ENCODE data around the gene ANKLE1.

The ANKLE1 gene

GRCh38 chr19:17303167-17303939 lies 21.7 kb downstream of the ANKLE1 start, which contains the start of gene ABHD8 (continued):
- TF ChIP-seq ZNF174 (tag by site-specific recombination; IDR thresholded peaks at IDR 0.05) (no peak), ZNF555 (tag by site-specific recombination; conservative IDR thresholded peaks at IDR 0.05) (no peak), ZNF26 (tag by site-specific recombination; IDR thresholded peaks at IDR 0.05) (no peak), KLF1 (tag by site-specific recombination; IDR thresholded peaks at IDR 0.05) (no peak), ZNF548 (tag by site-specific recombination; IDR thresholded peaks at IDR 0.05) (no peak), PRDM6 (tag by site-specific recombination; IDR thresholded peaks at IDR 0.05) (no peak), ZSCAN30 (tag by site-specific recombination; IDR thresholded peaks at IDR 0.05) (peak; percentile 56; the same call in 1 of the 2 replicates), ZNF24 (tag by site-specific recombination; IDR thresholded peaks at IDR 0.05) (no peak), ZBTB8A (tag by site-specific recombination; IDR thresholded peaks at IDR 0.05) (no peak; the same call in none of the 2 replicates), ZNF155 (tag by site-specific recombination; IDR thresholded peaks at IDR 0.05) (no peak), ZNF791 (tag by site-specific recombination; IDR thresholded peaks at IDR 0.05) (no peak), ZNF701 (tag by site-specific recombination; IDR thresholded peaks at IDR 0.05) (no peak), PRDM1 (tag by site-specific recombination; IDR thresholded peaks at IDR 0.05) (no peak), EGR2 (tag by site-specific recombination; IDR thresholded peaks at IDR 0.05; ENCODE audit: low read depth) (0 out of 2 replicates have a peak, but pooled peaks have one; percentile 29), KLF16 (tag by site-specific recombination; IDR thresholded peaks at IDR 0.05) (0 out of 2 replicates have a peak, but pooled peaks have one; percentile 26), ZNF776 (tag by site-specific recombination; IDR thresholded peaks at IDR 0.05; ENCODE audit: borderline replicate concordance) (no peak), ZNF362 (tag by site-specific recombination; IDR thresholded peaks at IDR 0.05) (no peak), TCF7L2 (IDR thresholded peaks at IDR 0.05; ENCODE audit: borderline replicate concordance, low read depth, low read length) (no peak), ZNF747 (tag by site-specific recombination; IDR thresholded peaks at IDR 0.05) (no peak), ZNF175 (tag by site-specific recombination; IDR thresholded peaks at IDR 0.05) (no peak), ZNF2 (tag by site-specific recombination; IDR thresholded peaks at IDR 0.05) (no peak), TRIM28 (IDR thresholded peaks at IDR 0.05; ENCODE audit: borderline replicate concordance, low read length) (no peak), BCL11A (tag by site-specific recombination; IDR thresholded peaks at IDR 0.05; ENCODE audit: low read depth) (no peak), ZNF48 (tag by site-specific recombination; IDR thresholded peaks at IDR 0.05) (no peak)
- TF ChIP-seq, protein P1, sequence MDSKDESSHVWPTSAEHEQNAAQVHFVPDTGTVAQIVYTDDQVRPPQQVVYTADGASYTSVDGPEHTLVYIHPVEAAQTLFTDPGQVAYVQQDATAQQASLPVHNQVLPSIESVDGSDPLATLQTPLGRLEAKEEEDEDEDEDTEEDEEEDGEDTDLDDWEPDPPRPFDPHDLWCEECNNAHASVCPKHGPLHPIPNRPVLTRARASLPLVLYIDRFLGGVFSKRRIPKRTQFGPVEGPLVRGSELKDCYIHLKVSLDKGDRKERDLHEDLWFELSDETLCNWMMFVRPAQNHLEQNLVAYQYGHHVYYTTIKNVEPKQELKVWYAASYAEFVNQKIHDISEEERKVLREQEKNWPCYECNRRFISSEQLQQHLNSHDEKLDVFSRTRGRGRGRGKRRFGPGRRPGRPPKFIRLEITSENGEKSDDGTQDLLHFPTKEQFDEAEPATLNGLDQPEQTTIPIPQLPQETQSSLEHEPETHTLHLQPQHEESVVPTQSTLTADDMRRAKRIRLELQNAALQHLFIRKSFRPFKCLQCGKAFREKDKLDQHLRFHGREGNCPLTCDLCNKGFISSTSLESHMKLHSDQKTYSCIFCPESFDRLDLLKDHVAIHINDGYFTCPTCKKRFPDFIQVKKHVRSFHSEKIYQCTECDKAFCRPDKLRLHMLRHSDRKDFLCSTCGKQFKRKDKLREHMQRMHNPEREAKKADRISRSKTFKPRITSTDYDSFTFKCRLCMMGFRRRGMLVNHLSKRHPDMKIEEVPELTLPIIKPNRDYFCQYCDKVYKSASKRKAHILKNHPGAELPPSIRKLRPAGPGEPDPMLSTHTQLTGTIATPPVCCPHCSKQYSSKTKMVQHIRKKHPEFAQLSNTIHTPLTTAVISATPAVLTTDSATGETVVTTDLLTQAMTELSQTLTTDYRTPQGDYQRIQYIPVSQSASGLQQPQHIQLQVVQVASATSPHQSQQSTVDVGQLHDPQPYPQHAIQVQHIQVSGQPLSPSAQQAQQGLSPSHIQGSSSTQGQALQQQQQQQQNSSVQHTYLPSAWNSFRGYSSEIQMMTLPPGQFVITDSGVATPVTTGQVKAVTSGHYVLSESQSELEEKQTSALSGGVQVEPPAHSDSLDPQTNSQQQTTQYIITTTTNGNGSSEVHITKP (tag by site-specific recombination; IDR thresholded peaks at IDR 0.05) = peak; percentile 80
- TF ChIP-seq, protein P2, sequence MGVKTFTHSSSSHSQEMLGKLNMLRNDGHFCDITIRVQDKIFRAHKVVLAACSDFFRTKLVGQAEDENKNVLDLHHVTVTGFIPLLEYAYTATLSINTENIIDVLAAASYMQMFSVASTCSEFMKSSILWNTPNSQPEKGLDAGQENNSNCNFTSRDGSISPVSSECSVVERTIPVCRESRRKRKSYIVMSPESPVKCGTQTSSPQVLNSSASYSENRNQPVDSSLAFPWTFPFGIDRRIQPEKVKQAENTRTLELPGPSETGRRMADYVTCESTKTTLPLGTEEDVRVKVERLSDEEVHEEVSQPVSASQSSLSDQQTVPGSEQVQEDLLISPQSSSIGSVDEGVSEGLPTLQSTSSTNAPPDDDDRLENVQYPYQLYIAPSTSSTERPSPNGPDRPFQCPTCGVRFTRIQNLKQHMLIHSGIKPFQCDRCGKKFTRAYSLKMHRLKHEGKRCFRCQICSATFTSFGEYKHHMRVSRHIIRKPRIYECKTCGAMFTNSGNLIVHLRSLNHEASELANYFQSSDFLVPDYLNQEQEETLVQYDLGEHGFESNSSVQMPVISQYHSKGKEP (tag by site-specific recombination; IDR thresholded peaks at IDR 0.05) = no peak
- TF ChIP-seq, protein P3, sequence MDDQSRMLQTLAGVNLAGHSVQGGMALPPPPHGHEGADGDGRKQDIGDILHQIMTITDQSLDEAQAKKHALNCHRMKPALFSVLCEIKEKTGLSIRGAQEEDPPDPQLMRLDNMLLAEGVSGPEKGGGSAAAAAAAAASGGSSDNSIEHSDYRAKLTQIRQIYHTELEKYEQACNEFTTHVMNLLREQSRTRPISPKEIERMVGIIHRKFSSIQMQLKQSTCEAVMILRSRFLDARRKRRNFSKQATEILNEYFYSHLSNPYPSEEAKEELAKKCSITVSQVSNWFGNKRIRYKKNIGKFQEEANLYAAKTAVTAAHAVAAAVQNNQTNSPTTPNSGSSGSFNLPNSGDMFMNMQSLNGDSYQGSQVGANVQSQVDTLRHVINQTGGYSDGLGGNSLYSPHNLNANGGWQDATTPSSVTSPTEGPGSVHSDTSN (CRISPR knock-in tag; IDR thresholded peaks at IDR 0.05) = peak; percentile 98
- TF ChIP-seq, protein P4, sequence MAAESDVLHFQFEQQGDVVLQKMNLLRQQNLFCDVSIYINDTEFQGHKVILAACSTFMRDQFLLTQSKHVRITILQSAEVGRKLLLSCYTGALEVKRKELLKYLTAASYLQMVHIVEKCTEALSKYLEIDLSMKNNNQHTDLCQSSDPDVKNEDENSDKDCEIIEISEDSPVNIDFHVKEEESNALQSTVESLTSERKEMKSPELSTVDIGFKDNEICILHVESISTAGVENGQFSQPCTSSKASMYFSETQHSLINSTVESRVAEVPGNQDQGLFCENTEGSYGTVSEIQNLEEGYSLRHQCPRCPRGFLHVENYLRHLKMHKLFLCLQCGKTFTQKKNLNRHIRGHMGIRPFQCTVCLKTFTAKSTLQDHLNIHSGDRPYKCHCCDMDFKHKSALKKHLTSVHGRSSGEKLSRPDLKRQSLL (tag by site-specific recombination; IDR thresholded peaks at IDR 0.05) = no peak

All from HEK293 (cell line).